Effector memory CD4-positive, alpha-beta T cell (primary cell): Measurements from ENCODE around the gene KDM3B.

ENCODE experiments used
- DNase-seq, 3 donors: peaks; one replicate each; pipeline ENCODE4 v3.0.0-alpha.2; 2020
- H3K27ac ChIP-seq: 2 replicates; pipeline ENCODE4 v1.7.0; 2013; ENCODE audit warnings: mild to moderate bottlenecking, low read length, moderate library complexity; ENCODE audit not compliant: insufficient read depth, poor library complexity, severe bottlenecking
- H3K27me3 ChIP-seq: replicated peaks from 2 replicates; pipeline ENCODE4 v1.7.0; 2013; ENCODE audit warnings: mild to moderate bottlenecking, low read length; ENCODE audit not compliant: insufficient read depth, control insufficient read depth, poor library complexity, severe bottlenecking
- H3K36me3 ChIP-seq: 2 replicates; pipeline ENCODE4 v1.7.0; 2013; ENCODE audit warnings: mild to moderate bottlenecking, low read length, moderate library complexity; ENCODE audit not compliant: control insufficient read depth, insufficient read depth
- H3K4me1 ChIP-seq: 2 replicates; pipeline ENCODE4 v1.7.0; 2013; ENCODE audit warnings: low read length, mild to moderate bottlenecking; ENCODE audit not compliant: control insufficient read depth, insufficient read depth, poor library complexity, severe bottlenecking
- H3K4me3 ChIP-seq: 2 replicates; pipeline ENCODE4 v1.7.0; 2013; ENCODE audit warnings: low read length, low read depth, mild to moderate bottlenecking; ENCODE audit not compliant: insufficient read depth, poor library complexity, severe bottlenecking
- H3K9me3 ChIP-seq: 2 replicates; pipeline ENCODE4 v1.7.0; 2013; ENCODE audit warnings: mild to moderate bottlenecking, low read length, moderate library complexity; ENCODE audit not compliant: control insufficient read depth

Gene KDM3B

DNA sequence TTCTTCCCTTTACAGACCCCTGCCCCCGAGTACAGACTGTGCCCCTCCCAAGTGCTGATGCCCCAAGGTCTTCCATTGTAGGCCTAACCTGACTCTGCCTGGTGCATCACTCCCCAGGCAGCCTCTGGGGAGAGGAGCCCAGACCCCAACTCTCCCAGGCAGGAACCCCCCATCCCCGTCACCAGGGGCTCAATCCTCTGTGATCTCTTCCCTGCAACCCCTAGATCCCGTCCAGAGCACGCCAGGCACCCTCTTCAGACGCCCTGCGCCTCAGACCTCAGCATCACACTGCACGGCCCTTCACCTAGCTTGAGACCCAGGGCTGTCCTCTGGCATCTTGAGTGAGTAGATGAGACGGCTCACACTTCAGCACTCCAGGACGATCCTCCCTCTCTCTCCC is 106.4 kb downstream of the KDM3B start:
- Histone ChIP-seq H3K36me3 (no peaks in the 10 kb centered on the region), H3K27me3 (no peaks in the 10 kb centered on the region), H3K9me3 (no peaks in the 10 kb centered on the region), H3K4me3 (no peak overlapping the region), H3K27ac (peak overlapping the region; percentile 10), H3K4me1 (peaks cover 28% of the 10 kb centered on the region)
- no peak for DNase-seq

DNA sequence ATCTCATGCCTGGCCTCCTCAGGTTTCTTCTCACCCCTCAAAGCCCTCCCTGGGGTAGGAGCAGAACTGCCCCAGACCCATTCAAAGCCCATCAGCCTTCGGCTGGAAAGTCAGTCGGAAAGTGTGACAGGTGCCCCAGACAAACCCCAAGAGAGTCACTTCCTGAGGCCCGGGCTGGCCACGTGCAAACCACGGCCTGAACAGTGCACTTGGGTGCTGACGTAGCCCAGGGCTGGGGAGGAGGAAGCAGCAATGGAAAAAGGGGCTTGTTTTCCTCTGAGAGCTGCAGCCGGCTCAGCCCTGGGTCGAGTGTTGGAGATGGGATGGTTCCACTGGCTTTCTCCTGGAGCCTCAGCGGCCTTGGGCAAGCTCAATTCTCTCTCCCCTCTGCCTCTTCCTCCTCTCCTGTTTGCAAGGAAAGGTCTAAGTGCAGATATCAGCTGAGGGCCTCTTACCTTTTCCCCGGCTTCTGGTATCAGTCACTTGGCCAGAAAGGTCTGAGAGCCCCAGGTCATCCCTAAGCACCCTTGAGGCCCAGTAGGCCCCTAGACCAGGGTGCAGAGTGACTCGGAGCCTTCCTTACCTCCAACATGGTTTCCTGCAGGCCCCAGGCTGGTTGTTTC is 106.9 kb downstream of the KDM3B start:
- H3K4me3 ChIP-seq = no peak overlapping the region

DNA sequence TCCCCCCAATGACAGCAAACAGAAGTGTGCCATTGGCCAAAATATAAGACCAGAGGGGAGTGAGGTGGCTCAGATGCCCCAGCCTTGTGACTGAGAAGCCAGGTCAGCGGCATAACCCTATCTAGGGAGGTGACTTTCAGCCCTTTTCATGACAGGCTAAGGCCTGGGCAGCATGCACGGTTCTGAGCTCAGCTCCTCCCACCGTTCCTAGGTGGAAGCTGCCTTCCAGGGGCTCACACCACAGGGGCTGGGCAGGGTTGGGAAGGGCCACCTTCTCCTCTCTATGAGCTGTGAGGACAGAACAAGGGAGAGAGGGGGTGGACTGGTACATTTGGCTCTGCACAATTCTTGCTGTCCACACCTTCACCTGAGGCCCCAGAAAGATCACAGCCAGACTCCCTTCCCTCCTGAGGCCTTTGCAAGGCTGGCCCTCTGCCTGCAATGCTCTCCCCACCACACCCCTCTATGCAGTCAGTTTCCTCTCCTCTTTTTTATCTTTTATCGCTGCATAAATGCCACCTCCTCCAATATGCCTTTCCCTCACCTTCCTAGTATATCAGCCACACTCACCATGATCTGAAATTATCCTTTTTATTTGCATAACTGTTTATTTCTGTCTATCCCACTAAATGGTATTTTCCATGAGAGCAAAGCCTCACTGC is 107.7 kb downstream of the KDM3B start:
- H3K27ac ChIP-seq = no peak overlapping the region
- DNase-seq = no peak
- H3K27me3 ChIP-seq = no peaks in the 10 kb centered on the region
- no peak overlapping the region for H3K4me3 ChIP-seq
- no peaks in the 10 kb centered on the region for H3K36me3 ChIP-seq
- peaks cover 29% of the 10 kb centered on the region for H3K4me1 ChIP-seq
- H3K9me3 ChIP-seq = no peaks in the 10 kb centered on the region

More for the DNA sequence above, 106.9 kb downstream of the KDM3B start:
- Histone ChIP-seq H3K27me3 (no peaks in the 10 kb centered on the region), H3K9me3 (no peaks in the 10 kb centered on the region), H3K36me3 (no peaks in the 10 kb centered on the region), H3K4me1 (peaks cover 29% of the 10 kb centered on the region), H3K27ac (peak overlapping the region; percentile 10)
- DNase-seq = peak; percentile 70 to 75 (median 74)

DNA sequence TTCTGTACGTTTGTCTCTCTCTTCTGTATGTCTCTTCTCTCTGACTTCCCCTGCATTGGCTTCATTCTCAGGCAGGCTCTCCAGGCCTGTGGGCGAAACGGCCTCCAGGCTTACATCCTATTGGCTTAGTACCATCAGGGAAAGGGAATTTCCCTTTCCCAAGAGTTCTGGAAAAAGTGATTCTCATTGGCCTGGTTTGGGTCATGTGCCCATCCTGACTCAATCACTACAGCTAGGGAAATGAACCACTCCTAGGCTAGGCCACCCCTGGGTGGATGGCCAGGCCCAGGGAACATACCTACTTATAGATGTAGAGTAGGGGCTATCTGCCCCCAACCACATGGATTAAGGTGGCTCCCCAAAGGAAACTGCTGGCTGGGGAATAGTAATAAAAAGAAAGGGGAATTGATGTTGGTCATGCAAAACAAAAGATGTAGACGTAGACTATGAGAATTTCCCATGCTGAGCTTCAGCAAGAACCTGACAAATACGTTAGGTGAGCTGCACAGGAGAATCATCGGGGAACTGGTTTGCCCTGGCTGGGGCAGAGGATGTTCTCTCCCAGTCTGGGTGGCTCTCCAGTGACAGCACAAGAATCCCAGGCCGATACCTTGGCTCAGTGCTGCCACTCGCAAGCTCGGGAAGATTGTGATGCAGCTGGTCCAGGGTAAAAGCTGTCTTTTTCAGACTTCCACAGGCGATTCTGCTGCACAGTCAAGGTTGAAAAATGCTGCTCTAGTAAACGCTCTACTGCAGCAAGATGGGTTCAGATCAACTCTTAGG is 109.0 kb downstream of the KDM3B start:
- Histone ChIP-seq H3K27ac (no peak overlapping the region), H3K9me3 (no peaks in the 10 kb centered on the region), H3K4me3 (no peak overlapping the region), H3K27me3 (no peaks in the 10 kb centered on the region), H3K36me3 (no peaks in the 10 kb centered on the region), H3K4me1 (peaks cover 34% of the 10 kb centered on the region)
- DNase-seq = no peak

GRCh38 chr5:138463419-138464007 is 111.0 kb downstream of the KDM3B start:
- Histone ChIP-seq H3K36me3 (no peaks in the 10 kb centered on the region), H3K4me1 (peaks cover 39% of the 10 kb centered on the region), H3K4me3 (peak overlapping the region; percentile 90), H3K27me3 (no peaks in the 10 kb centered on the region), H3K27ac (peak overlapping the region; percentile 97), H3K9me3 (no peaks in the 10 kb centered on the region)
- DNase-seq = no peak

- Histone ChIP-seq H3K27me3 (no peaks in the 10 kb centered on the region), H3K4me3 (peak overlapping the region; percentile 90), H3K4me1 (peaks cover 34% of the 10 kb centered on the region), H3K27ac (peak overlapping the region; percentile 97), H3K9me3 (no peaks in the 10 kb centered on the region), H3K36me3 (no peaks in the 10 kb centered on the region)
- peak; percentile 84 to 86 (median 85) for DNase-seq
Measured at GRCh38 chr5:138464008-138464387, 111.5 kb downstream of the KDM3B start.

- peak overlapping the region; percentile 90 for H3K4me3 ChIP-seq
- peak; percentile 95 for DNase-seq
- peak overlapping the region; percentile 97 for H3K27ac ChIP-seq
- no peaks in the 10 kb centered on the region for H3K9me3 ChIP-seq
- no peaks in the 10 kb centered on the region for H3K27me3 ChIP-seq
- H3K36me3 ChIP-seq = no peaks in the 10 kb centered on the region
- peaks cover 28% of the 10 kb centered on the region for H3K4me1 ChIP-seq
Measured at GRCh38 chr5:138464388-138465260, 112.1 kb downstream of the KDM3B start.

- Histone ChIP-seq H3K27ac (peak within 1 kb of the TSS; percentile 97), H3K4me1 (peaks cover 22% of the 10 kb centered on the region), H3K4me3 (peak within 1 kb of the TSS; percentile 90), H3K27me3 (no peaks in the 10 kb centered on the region), H3K36me3 (no peaks in the 10 kb centered on the region), H3K9me3 (no peaks in the 10 kb centered on the region)
- DNase-seq = peak; percentile 94 to 96 (median 94)
Measured at GRCh38 chr5:138465261-138466124, 113.0 kb downstream of the KDM3B start, which contains the start of gene EGR1. Gene EGR1 (plus strand): TSS chr5:138465479. CDS start chr5:138465762, 283 bp downstream.
